Sigmoid colon (tissue), 7 donors: Measurements from ENCODE around the gene WNT9A. TPM values are rescaled to one million over a fixed set of nuclear protein-coding genes. Genes with fewer than 3 reads are reported as not detected.

Experiments
- DNase-seq: peaks from one replicate; pipeline ENCODE4 v3.0.0-alpha.2; 2019
- H3K27ac ChIP-seq, 4 donors: fragments of 200-600 bp; sonication (generic); one replicate each; pipeline ENCODE4 v1.5.1; 2016 to 2019; ENCODE audit warnings: mild to moderate bottlenecking in 1 of 4
- H3K27me3 ChIP-seq, 3 donors: fragments of 200-600 bp; sonication (generic); one replicate each; pipeline ENCODE4 v1.5.1; 2019; ENCODE audit warnings: mild to moderate bottlenecking in 1 of 3
- H3K36me3 ChIP-seq, 4 donors: fragments of 200-600 bp; sonication (generic); one replicate each; pipeline ENCODE4 v1.5.1; 2016 to 2019
- H3K4me1 ChIP-seq, 4 donors: fragments of 200-600 bp; sonication (generic); one replicate each; pipeline ENCODE4 v1.5.1; 2017 to 2019
- H3K4me3 ChIP-seq, 4 donors: fragments of 200-600 bp; sonication (generic); one replicate each; pipeline ENCODE4 v1.5.1; 2017 to 2019; ENCODE audit warnings: mild to moderate bottlenecking in 2 of 4, moderate library complexity in 1 of 4
- H3K9me3 ChIP-seq, 4 donors: fragments of 200-600 bp in 3 of 4; sonication (generic) in 3 of 4; one replicate each; pipeline versions ENCODE4 v1.5.1 to v1.6.1; 2013 to 2019
- CTCF ChIP-seq, 4 experiments: fragments of 450-650 bp in 3 of 4; fragments of 200-600 bp in 1 of 4; IDR thresholded peaks; one replicate each; pipeline ENCODE4 v1.5.1; 2016 to 2019; ENCODE audit warnings: antibody characterized with exemption in 4 of 4, mild to moderate bottlenecking in 3 of 4, moderate library complexity in 2 of 4
- EP300 ChIP-seq, 4 donors: sonication (generic); formaldehyde crosslinking; IDR thresholded peaks; one replicate each; pipeline ENCODE4 v1.6.1; 2017; ENCODE audit warnings: antibody characterized with exemption in 4 of 4
- POLR2A ChIP-seq, 2 donors: fragments of 450-650 bp; IDR thresholded peaks; one replicate each; pipeline ENCODE4 v1.6.1; 2016; ENCODE audit warnings: antibody characterized with exemption in 2 of 2, mild to moderate bottlenecking in 2 of 2, moderate library complexity in 2 of 2
- POLR2AphosphoS5 ChIP-seq, 4 donors: sonication (generic); formaldehyde crosslinking; IDR thresholded peaks; one replicate each; pipeline ENCODE4 v1.6.1; 2017; ENCODE audit warnings: antibody characterized with exemption in 4 of 4
- WGBS, 2 donors: extraction: QIAGEN DNeasy Blood & Tissue Kit; methylation state at CpG; one replicate each; pipeline ENCODE4 v1.1.7; 2013; 5-methylcytosine and 5-hydroxymethylcytosine counted together
- intact Hi-C: fragments of 100-400 bp; cut with DNase I; formaldehyde crosslinking; loops from one replicate; pipeline ENCODE4 v1.15.1; 2023
- polyA plus RNA-seq, 3 donors: library from polyadenylated mRNA; stranded (reverse); fragments of 200-250 nt; gene quantifications; one replicate each; pipeline ENCODE4 v1.2.3, GENCODE V29; 2013
- total RNA-seq, 4 donors: library from RNA; depleted of rRNA; stranded (reverse); fragments of >200 nt; gene quantifications; one replicate each; pipeline ENCODE4 v1.1.0, GENCODE V29; 2016
- donor health status: healthy with polysubstance abuse.
- donor health status: Bipolar disorder and iron deficiency.
- donor health status: healthy.

WNT9A gene
- total and polyA plus RNA-seq, 7 donors: 0.23 to 25.5 (median 6.4) TPM

- Histone ChIP-seq H3K4me1 (peaks cover 0 to 20% (median 11%) of the 10 kb centered on the region in 4 donors), H3K36me3 (peaks cover 8 to 30% (median 15%) of the 10 kb centered on the region in 4 donors), H3K4me3 (no peak overlapping the region), H3K9me3 (no peaks in the 10 kb centered on the region), H3K27ac (no peak overlapping the region), H3K27me3 (no peaks in the 10 kb centered on the region)
- WGBS, 2 donors: 92 to 93% methylated on average over 24 of the region's 24 CpGs
- TF ChIP-seq POLR2A (IDR thresholded peaks at IDR 0.05): no peak
- TF ChIP-seq POLR2AphosphoS5 (IDR thresholded peaks at IDR 0.05): no peak
- no peak for TF ChIP-seq CTCF (IDR thresholded peaks at IDR 0.05)
- no peak for TF ChIP-seq EP300 (IDR thresholded peaks at IDR 0.05)
- no peak for DNase-seq
- intact Hi-C loops: no loop called here
Measured at GRCh38 chr1:227924168-227924832, 23.4 kb downstream of the WNT9A start.

- WGBS, 2 donors: 72 to 85% methylated on average over 18 of the region's 18 CpGs
- no peak for TF ChIP-seq EP300 (IDR thresholded peaks at IDR 0.05)
- no peak for TF ChIP-seq POLR2A (IDR thresholded peaks at IDR 0.05)
- no peak for TF ChIP-seq POLR2AphosphoS5 (IDR thresholded peaks at IDR 0.05)
- no peak for TF ChIP-seq CTCF (IDR thresholded peaks at IDR 0.05)
Measured at GRCh38 chr1:227923353-227924167, 24.2 kb downstream of the WNT9A start.

GRCh38 chr1:227922501-227923352 lies 25.0 kb downstream of the WNT9A start:
- H3K4me1 ChIP-seq: peaks cover 0 to 20% (median 11%) of the 10 kb centered on the region in 4 donors
- no peak overlapping the region for H3K4me3 ChIP-seq
- intact Hi-C loops: no loop called here
- peaks cover 8 to 30% (median 15%) of the 10 kb centered on the region in 4 donors for H3K36me3 ChIP-seq
- no peaks in the 10 kb centered on the region for H3K27me3 ChIP-seq
- H3K27ac ChIP-seq: no peak overlapping the region
- WGBS, 2 donors: 77 to 82% methylated on average over 18 of the region's 18 CpGs
- no peaks in the 10 kb centered on the region for H3K9me3 ChIP-seq
- DNase-seq: no peak
- TF ChIP-seq POLR2AphosphoS5 (IDR thresholded peaks at IDR 0.05) (no peak), EP300 (IDR thresholded peaks at IDR 0.05) (no peak), CTCF (IDR thresholded peaks at IDR 0.05) (no peak), POLR2A (IDR thresholded peaks at IDR 0.05) (no peak)

More at GRCh38 chr1:227923353-227924167, 24.2 kb downstream of the WNT9A start:
- DNase-seq: no peak
- H3K27ac ChIP-seq: no peak overlapping the region
- peaks cover 0 to 20% (median 11%) of the 10 kb centered on the region in 4 donors for H3K4me1 ChIP-seq
- peaks cover 8 to 30% (median 15%) of the 10 kb centered on the region in 4 donors for H3K36me3 ChIP-seq
- no peaks in the 10 kb centered on the region for H3K9me3 ChIP-seq
- intact Hi-C loops: no loop called here
- no peak overlapping the region for H3K4me3 ChIP-seq
- no peaks in the 10 kb centered on the region for H3K27me3 ChIP-seq

- intact Hi-C loops: no loop called here
- H3K9me3 ChIP-seq: no peaks in the 10 kb centered on the region
- peaks cover 8 to 30% (median 15%) of the 10 kb centered on the region in 4 donors for H3K36me3 ChIP-seq
- peaks cover 0 to 20% (median 14%) of the 10 kb centered on the region in 4 donors for H3K4me1 ChIP-seq
- no peak overlapping the region for H3K4me3 ChIP-seq
- H3K27me3 ChIP-seq: no peaks in the 10 kb centered on the region
- H3K27ac ChIP-seq: no peak overlapping the region
- no peak for TF ChIP-seq EP300 (IDR thresholded peaks at IDR 0.05)
- no peak for TF ChIP-seq CTCF (IDR thresholded peaks at IDR 0.05)
- TF ChIP-seq POLR2AphosphoS5 (IDR thresholded peaks at IDR 0.05): no peak
- TF ChIP-seq POLR2A (IDR thresholded peaks at IDR 0.05): no peak
- no peak for DNase-seq
- 90 to 93% methylated on average over 35 of the region's 35 CpGs for WGBS, 2 donors
Measured at GRCh38 chr1:227921461-227922185, 26.1 kb downstream of the WNT9A start.
